OCI-LY7 (cell line): ENCODE data around the gene DUSP6. TPM values are rescaled to one million over a fixed set of nuclear protein-coding genes. Genes with fewer than 3 reads are reported as not detected.

ENCODE experiments used
- BruUV-seq: library from RNA; stranded (reverse); fragments of 400-500 nt; replicated peaks from 2 replicates; lab custom pipeline; 2021; lab: Mats Ljungman, UMichigan
- CTCF ChIA-PET: fragments of 300-600 bp; sonication (Branson Sonifier 250); formaldehyde crosslinking; loops from one replicate; lab custom pipeline; 2022; ENCODE audit warnings: antibody characterized with exemption; ENCODE audit not compliant: unreplicated experiment; lab: Charles Lee
- POLR2A ChIA-PET: fragments of 300-600 bp; sonication (Branson Sonifier 250); formaldehyde crosslinking; loops from one replicate; lab custom pipeline; 2022; ENCODE audit warnings: antibody characterized with exemption; lab: Charles Lee
- DNase-seq: peaks from one replicate; pipeline ENCODE4 v3.0.0-alpha.2; 2015; ENCODE audit warnings: low spot score
- H2AFZ ChIP-seq: fragments of 200-600 bp; sonication (generic), shearing (Covaris generic); 2 replicates; pipeline ENCODE4 v1.6.1; 2014; ENCODE audit warnings: mild to moderate bottlenecking, antibody characterized with exemption, low read length, moderate library complexity
- H3K27ac ChIP-seq: fragments of 200-600 bp; sonication (generic); 2 replicates; pipeline ENCODE4 v1.5.1; 2014; ENCODE audit warnings: mixed run types, low read depth, mild to moderate bottlenecking, moderate library complexity, low read length, inconsistent platforms; ENCODE audit not compliant: poor library complexity, severe bottlenecking
- H3K36me3 ChIP-seq: fragments of 200-600 bp; sonication (generic); 2 replicates; pipeline ENCODE4 v1.6.1; 2014; ENCODE audit warnings: mild to moderate bottlenecking, antibody characterized with exemption, low read length, moderate library complexity, mixed read lengths; ENCODE audit not compliant: insufficient read depth
- H3K4me1 ChIP-seq: fragments of 200-600 bp; sonication (generic); 2 replicates; pipeline ENCODE4 v1.5.1; 2014; ENCODE audit warnings: mild to moderate bottlenecking, low read length; ENCODE audit not compliant: insufficient read depth, poor library complexity, severe bottlenecking
- H3K4me2 ChIP-seq: fragments of 200-600 bp; sonication (generic); 2 replicates; pipeline ENCODE4 v1.6.1; 2014; ENCODE audit warnings: mild to moderate bottlenecking, low read length
- H3K4me3 ChIP-seq: fragments of 200-600 bp; sonication (generic); 2 replicates; pipeline ENCODE4 v1.5.1; 2014; ENCODE audit warnings: mild to moderate bottlenecking, low read depth, low read length; ENCODE audit not compliant: poor library complexity, severe bottlenecking
- H3K79me2 ChIP-seq: fragments of 200-600 bp; sonication (generic); 2 replicates; pipeline ENCODE4 v1.6.1; 2016; ENCODE audit warnings: low read depth, mild to moderate bottlenecking, low read length, moderate library complexity, mixed read lengths; ENCODE audit not compliant: insufficient read depth
- H3K9me2 ChIP-seq: fragments of 200-600 bp; sonication (generic); 2 replicates; pipeline ENCODE4 v1.6.1; 2016; ENCODE audit warnings: mild to moderate bottlenecking, low read length, mixed read lengths; ENCODE audit not compliant: insufficient read depth
- H3K9me3 ChIP-seq: fragments of 200-600 bp; sonication (generic); 2 replicates; pipeline ENCODE4 v1.6.1; 2014; ENCODE audit warnings: mild to moderate bottlenecking, mixed run types, low read length, mixed read lengths
- H4K20me1 ChIP-seq: fragments of 200-600 bp; sonication (generic); 2 replicates; pipeline ENCODE4 v1.6.1; 2014; ENCODE audit warnings: mild to moderate bottlenecking, antibody characterized with exemption, low read length, moderate library complexity, mixed read lengths; ENCODE audit not compliant: insufficient read depth
- EZH2phosphoT487 ChIP-seq: fragments of 200-600 bp; sonication (generic); IDR thresholded peaks from 2 replicates; pipeline ENCODE4 v1.6.1; 2018; ENCODE audit warnings: low read depth, borderline replicate concordance, mild to moderate bottlenecking, mixed run types, antibody characterized with exemption, low read length, moderate library complexity, mixed read lengths
- intact Hi-C: fragments of 100-400 bp; cut with micrococcal nuclease; formaldehyde crosslinking; loops from one replicate; pipeline ENCODE4 v1.10.0; 2022; ENCODE audit not compliant: unreplicated experiment
- total RNA-seq, 2 experiments: library from RNA; depleted of rRNA in 1 of 2; stranded (reverse); fragments of >200 nt in 1 of 2; shearing (Covaris generic) in 1 of 2; gene quantifications; 2 replicates each; pipeline ENCODE4 v1.2.3, GENCODE V29; 2014 to 2022
- TF ChIP-seq, protein P1 (sequence below): fragments of 200-600 bp; sonication (generic); conservative IDR thresholded peaks from 2 replicates; pipeline ENCODE4 v1.5.1; 2014; ENCODE audit warnings: mild to moderate bottlenecking, antibody characterized with exemption, low read length, moderate library complexity, mixed read lengths

Gene DUSP6
- total RNA-seq, 2 experiments from 2014 or later: 0.47 to 2.2 TPM

DNA sequence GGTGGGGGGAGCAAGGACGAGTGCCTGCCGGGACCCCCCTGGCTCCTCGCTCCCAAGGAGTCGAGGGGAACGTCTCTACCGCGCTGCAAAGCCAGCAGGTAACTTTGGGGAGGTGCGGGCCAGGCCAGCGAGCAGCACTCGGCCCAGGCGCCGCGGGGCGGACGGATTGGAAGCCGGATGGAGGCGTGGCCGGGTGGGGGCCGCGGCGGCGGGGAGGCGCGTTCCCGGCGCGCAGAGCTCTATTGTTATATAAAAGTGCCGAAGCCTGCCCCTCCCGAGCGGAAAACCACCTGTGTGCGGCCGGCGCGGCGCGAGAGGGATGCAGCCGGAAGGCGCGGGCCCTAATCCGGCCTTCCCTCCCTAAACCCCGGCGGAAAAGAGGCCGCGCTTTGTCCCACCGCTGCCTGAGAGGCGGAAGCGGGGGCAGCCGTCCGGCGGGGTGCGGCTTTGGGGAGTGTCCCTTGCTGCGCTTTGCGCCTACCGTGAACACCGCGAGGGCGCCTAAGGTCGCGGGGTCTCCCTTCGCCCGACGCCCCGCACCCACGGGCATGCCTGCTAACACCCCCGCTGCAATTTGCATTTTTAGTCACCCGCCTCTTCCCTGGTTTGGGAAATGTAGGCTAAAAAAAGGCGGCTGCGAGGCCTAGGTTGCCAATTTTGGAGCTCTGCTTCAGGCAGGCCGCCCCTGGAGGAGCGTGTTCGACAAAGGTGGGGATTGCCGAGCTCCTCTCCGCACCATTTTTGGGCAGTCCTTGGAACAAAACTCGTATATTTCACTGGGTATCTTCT, 1.7 kb upstream of the DUSP6 start:
- H3K27ac ChIP-seq: no peak overlapping the region
- H3K9me2 ChIP-seq: no peaks in the 10 kb centered on the region
- peak; percentile 48 for DNase-seq
- TF ChIP-seq, protein P1, sequence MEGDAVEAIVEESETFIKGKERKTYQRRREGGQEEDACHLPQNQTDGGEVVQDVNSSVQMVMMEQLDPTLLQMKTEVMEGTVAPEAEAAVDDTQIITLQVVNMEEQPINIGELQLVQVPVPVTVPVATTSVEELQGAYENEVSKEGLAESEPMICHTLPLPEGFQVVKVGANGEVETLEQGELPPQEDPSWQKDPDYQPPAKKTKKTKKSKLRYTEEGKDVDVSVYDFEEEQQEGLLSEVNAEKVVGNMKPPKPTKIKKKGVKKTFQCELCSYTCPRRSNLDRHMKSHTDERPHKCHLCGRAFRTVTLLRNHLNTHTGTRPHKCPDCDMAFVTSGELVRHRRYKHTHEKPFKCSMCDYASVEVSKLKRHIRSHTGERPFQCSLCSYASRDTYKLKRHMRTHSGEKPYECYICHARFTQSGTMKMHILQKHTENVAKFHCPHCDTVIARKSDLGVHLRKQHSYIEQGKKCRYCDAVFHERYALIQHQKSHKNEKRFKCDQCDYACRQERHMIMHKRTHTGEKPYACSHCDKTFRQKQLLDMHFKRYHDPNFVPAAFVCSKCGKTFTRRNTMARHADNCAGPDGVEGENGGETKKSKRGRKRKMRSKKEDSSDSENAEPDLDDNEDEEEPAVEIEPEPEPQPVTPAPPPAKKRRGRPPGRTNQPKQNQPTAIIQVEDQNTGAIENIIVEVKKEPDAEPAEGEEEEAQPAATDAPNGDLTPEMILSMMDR: no peak
- no peak for TF ChIP-seq EZH2phosphoT487
- H3K4me1 ChIP-seq: peaks cover 61% of the 10 kb centered on the region
- intact Hi-C loops: loop anchor here (2.0 kb wide), 1 partner anchor 355 kb away; the partner anchor contains the start of gene ATP2B1
- H4K20me1 ChIP-seq: no peaks in the 10 kb centered on the region
- POLR2A ChIA-PET: interaction anchor here (0.7 to 1.0 kb wide), 4 partner anchors 11 to 38 kb away, joined by 3 to 4 read pairs (median 3); no protein-coding TSS in a partner anchor
- H3K9me3 ChIP-seq: no peaks in the 10 kb centered on the region
- no peaks in the 10 kb centered on the region for H3K79me2 ChIP-seq
- H3K4me2 ChIP-seq: peak overlapping the region; percentile 80
- CTCF ChIA-PET: no interaction called here
- no TSS peak for BruUV-seq
- no peaks in the 10 kb centered on the region for H3K36me3 ChIP-seq
- H2AFZ ChIP-seq: peak overlapping the region; percentile 30; the same call in 1 of the 2 replicates
- peak overlapping the region; percentile 64 for H3K4me3 ChIP-seq

DNA sequence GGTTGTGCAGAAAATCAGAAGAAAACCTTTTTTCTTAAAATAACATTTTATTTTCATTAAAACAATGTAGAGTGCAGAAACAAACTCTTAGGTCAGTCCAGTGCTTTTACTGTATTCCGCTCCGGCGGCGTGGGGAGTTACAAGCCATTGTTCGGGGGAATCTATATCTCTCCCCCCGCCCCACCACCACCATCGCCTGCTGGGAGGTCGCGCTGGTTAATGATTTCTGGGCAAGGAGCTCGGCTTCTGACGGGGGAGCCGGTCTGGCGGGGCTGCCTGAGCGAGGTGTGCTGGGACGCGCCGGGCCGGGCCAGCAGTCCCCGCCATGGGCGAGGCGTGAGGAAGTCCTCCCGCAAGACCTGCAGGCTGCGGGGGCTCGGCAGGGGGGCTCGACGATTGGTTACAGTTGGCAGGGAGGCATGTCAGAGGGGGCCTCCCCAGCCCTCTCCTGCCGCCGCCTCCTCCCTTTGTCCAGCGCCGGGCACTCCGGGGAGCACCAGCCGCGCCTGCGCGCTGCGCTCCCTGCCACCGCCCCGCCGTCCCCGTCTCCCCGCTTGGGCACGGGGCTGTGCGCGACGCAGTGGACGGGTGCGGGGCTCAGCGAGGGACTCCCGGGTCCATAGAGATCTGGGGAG, 1.0 kb upstream of the DUSP6 start:
- peaks cover 66% of the 10 kb centered on the region for H3K4me1 ChIP-seq
- CTCF ChIA-PET: no interaction called here

More for the DNA sequence above, 1.0 kb upstream of the DUSP6 start:
- BruUV-seq: no TSS peak
- POLR2A ChIA-PET: interaction anchor here (0.9 to 1.0 kb wide), 2 partner anchors 11 to 26 kb away, joined by 3 read pairs; no protein-coding TSS in a partner anchor
- no peaks in the 10 kb centered on the region for H3K9me2 ChIP-seq
- H2AFZ ChIP-seq: peak overlapping the region; percentile 30; the same call in 1 of the 2 replicates
- no peaks in the 10 kb centered on the region for H3K36me3 ChIP-seq
- H3K4me3 ChIP-seq: peak overlapping the region; percentile 64
- no peak for DNase-seq
- no peaks in the 10 kb centered on the region for H3K79me2 ChIP-seq
- TF ChIP-seq EZH2phosphoT487: 0 out of 2 replicates have a peak, but pooled peaks have one; percentile 13
- TF ChIP-seq, protein P1: no peak
- no peaks in the 10 kb centered on the region for H4K20me1 ChIP-seq
- H3K4me2 ChIP-seq: peak overlapping the region; percentile 80
- H3K27ac ChIP-seq: no peak overlapping the region
- intact Hi-C loops: loop anchor here (2.0 kb wide), 1 partner anchor 355 kb away; the partner anchor contains the start of gene ATP2B1
- no peaks in the 10 kb centered on the region for H3K9me3 ChIP-seq
